OCI-M2 (cell line): Measurements from ENCODE around the gene DNASE2B.

Experiments
- DNase-seq: peaks from one replicate; lab custom pipeline; 2025; ENCODE audit not compliant: unreplicated experiment; lab: John Stamatoyannopoulos, UW

The DNASE2B gene

DNA sequence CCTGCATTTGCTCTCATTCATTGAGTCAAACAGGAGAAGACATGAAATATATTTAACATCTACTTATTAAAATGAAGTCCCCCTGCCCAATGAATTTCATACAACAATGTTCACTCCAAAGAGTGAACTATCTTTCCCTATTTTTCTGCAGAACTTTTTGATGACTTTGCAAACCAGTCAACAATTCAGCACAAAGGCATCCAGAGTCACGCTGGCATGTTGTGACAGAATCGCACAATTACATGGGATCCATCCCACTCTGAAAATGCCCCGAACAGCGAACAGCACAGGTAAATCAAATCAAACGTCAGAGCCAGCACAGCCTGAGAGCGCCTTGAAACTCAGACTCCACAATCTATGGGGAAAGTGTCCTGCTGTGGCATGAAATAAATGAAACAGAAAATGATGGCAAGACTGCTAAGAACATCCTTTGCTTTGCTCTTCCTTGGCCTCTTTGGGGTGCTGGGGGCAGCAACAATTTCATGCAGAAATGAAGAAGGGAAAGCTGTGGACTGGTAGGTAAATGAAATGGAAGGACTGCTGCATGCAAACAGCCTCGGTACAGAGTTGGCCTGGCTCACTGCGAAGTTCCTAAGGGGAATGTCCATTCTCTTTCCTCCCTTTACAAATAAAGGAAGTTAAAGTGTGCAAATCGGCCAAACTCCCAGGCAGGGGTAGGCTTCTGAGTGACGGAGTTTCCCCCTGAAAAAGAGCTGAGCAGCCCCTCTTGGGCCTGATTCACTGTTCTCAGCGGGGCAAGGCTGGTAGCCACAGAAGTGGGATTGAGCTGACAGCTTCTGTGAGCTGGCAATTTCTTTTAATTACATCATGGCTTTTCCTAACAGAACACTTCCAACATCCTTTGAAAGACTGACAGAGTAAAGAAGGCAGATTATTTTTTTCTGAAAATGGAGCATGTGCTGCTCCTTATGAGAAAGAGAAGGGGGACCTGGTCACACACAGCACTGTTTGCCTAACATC, at the start of gene DNASE2B:
Gene DNASE2B, plus strand, starts transcription at position 310 of the 981 bp plus-strand sequence. Its CDS starts 81 bp downstream, at position 391.
- DNase-seq, result no peak

- DNase-seq, result no peak
Observed at GRCh38 chr1:84348759-84349158, 49.5 kb upstream of the DNASE2B start.

DNA sequence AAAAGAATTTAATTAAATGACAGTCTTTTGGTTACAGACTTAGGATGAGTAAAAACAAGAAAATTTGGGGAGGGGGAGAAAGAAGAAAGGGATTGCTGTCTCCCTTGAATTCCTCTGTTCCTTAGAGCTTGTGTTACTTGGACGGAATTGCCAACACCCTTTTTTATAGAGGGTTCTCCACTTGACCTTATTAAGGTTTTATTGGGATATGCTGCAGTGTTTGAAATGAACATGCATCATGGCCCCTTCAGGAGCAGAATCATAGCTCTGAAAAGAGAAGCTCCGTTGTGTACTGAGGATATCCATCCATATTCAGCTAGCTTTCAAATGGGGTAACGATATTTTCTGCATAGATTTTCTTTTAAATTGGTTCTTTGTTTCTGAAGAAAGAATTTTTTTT, 48.2 kb upstream of the DNASE2B start:
- no peak for DNase-seq

GRCh38 chr1:84350550-84350949, 47.7 kb upstream of the DNASE2B start:
- no peak for DNase-seq

GRCh38 chr1:84352298-84353106, 45.8 kb upstream of the DNASE2B start:
- DNase-seq, result no peak

DNA sequence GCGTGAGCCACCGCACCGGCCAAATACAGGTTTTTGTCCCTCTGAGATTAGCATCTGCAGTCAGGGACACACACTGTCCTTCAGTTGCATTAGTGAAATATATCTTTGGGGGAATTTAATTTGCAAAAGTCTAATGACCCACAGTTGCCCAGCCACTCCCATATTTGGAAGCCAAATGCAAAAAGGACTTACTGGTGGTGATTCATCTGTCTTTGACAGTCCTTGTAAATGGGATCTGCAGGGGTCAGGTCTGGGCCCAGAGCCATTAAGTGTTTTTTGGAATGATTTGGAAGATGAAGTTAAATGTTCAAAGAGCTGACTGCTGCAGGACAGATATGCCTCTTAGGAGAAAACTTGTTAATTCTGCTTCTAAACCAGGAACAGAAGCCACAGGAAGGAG, 44.6 kb upstream of the DNASE2B start:
- no peak for DNase-seq

DNA sequence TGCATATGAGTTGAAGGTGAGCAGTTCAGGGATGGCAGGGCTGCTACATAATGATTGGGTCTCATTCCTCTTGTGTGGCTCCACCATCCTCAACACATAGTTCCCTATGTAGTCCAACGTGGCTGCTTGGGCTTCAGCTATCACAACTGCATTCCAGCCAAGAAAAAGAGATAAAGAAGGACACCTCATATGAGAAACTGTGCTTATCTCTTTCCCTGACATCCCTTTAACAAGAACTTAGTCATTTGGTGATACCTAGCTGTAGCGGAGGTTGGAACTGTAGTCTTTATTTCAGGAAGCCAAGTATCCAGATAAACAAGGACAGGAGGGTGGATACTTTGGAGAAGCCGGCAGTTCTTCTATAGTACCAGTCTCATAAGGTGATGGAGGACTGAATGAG, 42.7 kb upstream of the DNASE2B start:
- no peak for DNase-seq

DNA sequence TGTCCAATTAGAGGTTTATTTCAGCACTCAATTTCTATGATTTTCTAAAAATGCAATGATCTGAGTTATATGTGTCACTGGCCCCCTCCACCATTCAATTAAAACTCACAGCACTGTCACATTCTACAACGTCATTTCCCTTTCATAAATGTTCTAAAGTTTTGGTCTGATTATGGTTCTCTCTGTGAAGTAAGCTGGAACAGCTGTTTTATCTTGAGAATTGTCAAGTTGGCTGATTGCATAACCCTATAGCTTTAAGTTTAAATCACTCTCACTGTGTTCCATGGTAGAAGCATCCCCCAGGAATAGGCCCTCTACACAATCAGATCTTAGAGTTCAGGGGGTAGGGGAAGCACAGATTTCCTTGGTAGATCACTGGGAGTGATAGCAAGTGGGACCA, 41.4 kb upstream of the DNASE2B start:
- no peak for DNase-seq

GRCh38 chr1:84358695-84359094, 39.6 kb upstream of the DNASE2B start:
- DNase-seq, result no peak

- DNase-seq, result no peak
Observed at GRCh38 chr1:84360316-84360715, 38.0 kb upstream of the DNASE2B start.

GRCh38 chr1:84361796-84362195, 36.5 kb upstream of the DNASE2B start:
- DNase-seq, result no peak

- no peak for DNase-seq
Observed at GRCh38 chr1:84363019-84363418, 35.3 kb upstream of the DNASE2B start.

- no peak for DNase-seq
Observed at GRCh38 chr1:84363622-84364021, 34.7 kb upstream of the DNASE2B start.

GRCh38 chr1:84365225-84366221, 32.8 kb upstream of the DNASE2B start:
- no peak for DNase-seq

DNA sequence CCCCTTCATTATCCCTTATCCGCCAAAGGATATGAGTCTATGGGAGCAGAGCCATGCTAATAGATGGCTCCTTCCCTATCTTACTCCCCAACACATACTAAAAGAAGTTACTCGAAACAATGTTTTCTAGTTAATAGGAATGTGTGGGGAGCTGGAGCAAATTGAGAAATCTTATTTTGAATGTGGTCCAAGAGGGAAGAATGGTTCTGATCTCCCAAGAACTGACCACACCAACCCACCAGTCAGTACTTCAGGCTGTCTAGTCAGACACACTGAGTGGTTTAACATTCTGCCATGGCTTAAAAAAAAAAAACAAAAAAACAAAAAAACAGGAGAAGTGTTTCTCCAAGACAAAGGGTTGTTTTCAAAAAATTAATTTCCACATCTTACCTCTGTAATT, 31.5 kb upstream of the DNASE2B start:
- no peak for DNase-seq

DNA sequence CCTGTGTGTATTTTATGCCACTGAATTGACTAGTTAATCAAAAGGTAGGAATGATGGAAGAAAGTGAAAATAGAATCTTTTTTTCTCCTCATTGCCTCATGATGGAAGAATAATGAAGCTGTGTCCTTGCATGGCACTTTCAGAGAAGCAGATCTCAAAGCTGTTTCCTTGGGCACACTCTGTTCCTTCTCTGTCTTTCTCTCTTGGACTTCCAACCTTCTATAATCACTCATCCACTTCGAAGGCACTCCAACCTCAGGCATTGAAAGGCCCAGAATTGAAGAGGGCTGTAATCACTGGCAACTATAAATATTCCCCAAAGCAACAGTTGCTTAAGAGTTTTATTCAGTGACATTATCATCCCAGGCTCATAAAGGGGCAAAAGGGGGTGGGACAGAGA, 31.1 kb upstream of the DNASE2B start:
- DNase-seq, result no peak

- no peak for DNase-seq
Observed at GRCh38 chr1:84368441-84368840, 29.8 kb upstream of the DNASE2B start.

DNA sequence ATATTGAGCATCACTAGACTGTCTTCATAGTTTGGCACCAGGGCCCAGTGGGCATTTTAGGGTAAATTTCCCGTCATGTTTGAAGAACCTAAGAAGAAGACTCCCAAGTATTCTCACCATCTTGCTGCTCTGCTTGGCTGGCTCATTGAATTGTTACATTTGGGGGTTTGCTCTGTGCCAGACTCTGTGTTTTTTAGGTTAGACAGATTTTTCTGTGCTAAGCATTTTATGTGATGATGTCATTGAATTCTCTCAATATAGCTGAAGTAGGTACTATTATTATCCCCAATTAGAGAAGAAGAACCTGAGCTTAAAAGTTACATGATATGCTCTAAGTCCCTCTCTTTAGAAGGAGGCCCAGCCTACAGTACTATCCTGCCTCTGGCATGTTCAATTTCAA, 28.0 kb upstream of the DNASE2B start:
- DNase-seq, result no peak

DNA sequence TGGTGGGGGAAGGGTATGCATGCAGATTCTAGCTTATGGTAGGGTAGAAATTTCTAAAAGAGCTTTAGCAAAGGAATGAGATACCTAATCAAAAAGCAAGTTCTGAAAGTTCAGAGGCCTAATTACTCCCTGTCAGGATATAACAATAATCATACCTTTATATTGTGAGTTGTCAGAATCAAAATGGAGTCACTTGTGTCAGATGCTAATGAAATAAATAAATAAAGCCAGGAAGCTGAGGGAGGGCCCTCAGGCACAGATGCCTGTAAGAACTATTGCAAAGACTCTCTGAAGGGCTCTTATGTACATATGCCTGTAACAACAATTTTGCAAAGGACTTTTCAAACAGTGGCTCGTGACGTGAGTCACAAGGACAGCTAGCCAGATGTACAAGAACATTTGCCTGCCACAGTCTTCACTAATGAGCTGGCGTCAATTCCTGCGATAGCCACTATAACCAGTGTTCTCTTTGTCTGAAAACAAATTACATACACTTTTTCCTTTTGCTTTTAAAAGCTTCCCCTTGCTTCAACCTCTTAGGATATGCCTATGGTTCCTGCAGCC, 27.4 kb upstream of the DNASE2B start:
- DNase-seq, result no peak

DNA sequence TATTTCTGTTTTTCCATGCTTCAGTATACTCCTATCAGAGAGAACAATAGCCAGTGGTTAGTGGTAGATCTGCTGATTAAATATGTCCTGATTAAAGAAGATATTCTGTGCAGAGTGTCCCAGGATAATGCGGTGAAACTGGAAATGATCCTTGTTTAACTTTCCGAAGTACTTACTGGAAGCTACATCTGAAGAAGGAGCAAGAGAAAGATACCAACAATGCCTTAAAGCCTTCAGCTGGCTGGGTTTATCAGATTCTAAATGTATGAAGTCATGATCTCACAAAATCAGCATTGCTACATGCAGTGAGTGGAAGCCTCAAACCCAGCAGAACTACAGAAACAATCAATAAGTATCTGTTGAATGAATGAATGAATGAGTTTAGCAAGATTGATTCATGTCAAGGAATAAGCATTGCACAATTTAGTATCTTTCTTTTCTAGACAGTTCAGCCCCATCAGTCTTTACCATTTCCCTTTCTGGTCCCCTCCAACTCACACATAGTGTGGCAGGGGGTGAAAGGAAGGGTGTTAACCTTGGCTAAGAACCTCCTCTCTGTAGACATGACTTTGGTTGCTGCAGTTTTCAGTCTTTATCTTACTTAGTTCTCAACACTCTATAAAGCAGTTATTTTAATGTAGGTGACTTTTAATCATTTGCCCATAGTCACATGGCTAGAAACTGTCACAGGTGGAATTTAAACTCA, 24.7 kb upstream of the DNASE2B start:
- DNase-seq, result no peak
